ENCODE results near the gene MGA.

Gene MGA

DNA sequence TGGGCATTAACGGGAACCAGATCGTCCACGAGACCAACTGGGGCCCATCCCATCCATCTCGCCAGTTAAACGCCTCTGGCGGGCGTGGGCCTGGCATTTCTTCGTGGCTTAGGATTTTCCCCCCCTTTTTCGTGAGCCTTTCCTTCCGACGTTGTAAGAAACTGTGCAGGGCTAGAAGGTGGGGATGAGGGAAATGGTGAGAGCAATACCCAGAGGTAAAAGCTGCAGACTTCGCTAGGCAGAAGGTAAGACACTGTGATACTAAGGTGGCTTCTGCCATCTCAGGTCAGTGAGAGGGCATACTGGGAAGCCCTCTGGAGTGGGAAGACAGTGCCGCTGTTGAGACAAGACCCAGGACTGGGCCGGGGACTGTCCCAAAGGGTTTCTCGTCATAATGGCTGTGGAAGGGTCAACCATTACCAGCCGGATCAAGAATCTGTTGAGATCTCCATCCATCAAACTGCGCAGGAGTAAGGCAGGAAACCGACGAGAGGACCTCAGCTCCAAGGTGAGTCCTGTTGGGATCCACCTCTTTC is 114.7 kb downstream of the MGA start:
- Histone ChIP-seq H3K9me2 (replicated peaks; ENCODE audit: insufficient read depth, low read length) (no peaks in the 10 kb centered on the region), H3K79me2 (ENCODE audit: insufficient read depth, low read length) (no peaks in the 10 kb centered on the region), H3K9me3 (ENCODE audit: insufficient read depth, low read length) (no peaks in the 10 kb centered on the region), H3K36me3 (ENCODE audit: low read length) (no peaks in the 10 kb centered on the region), H3K9ac (ENCODE audit: low read length) (peak overlapping the region; percentile 78), H2AFZ (ENCODE audit: low read depth, low read length, severe bottlenecking) (peak overlapping the region; percentile 65), H3K4me3 (ENCODE audit: insufficient read depth, low read length, poor library complexity, severe bottlenecking) (peak overlapping the region; percentile 71), H3K27me3 (ENCODE audit: low read length) (no peaks in the 10 kb centered on the region), H3F3A (ENCODE audit: insufficient read depth) (peaks cover 17% of the 10 kb centered on the region), H3K27ac (ENCODE audit: low read depth, low read length) (peak overlapping the region; percentile 97), H4K20me1 (ENCODE audit: low read depth, low read length) (no peaks in the 10 kb centered on the region), H3K4me2 (ENCODE audit: low read depth, low read length, poor library complexity, severe bottlenecking) (peak overlapping the region; percentile 91)
- TF ChIP-seq CTCF (IDR thresholded peaks at IDR 0.05; ENCODE audit: insufficient read depth, low read length, poor library complexity, severe bottlenecking) (no peak), EZH2phosphoT487 (conservative IDR thresholded peaks at IDR 0.05; ENCODE audit: low read length) (no peak)

- no peaks in the 10 kb centered on the region for H3K79me2 ChIP-seq (ENCODE audit: insufficient read depth, low read length)
- no peaks in the 10 kb centered on the region for H3K9me2 ChIP-seq (replicated peaks; ENCODE audit: insufficient read depth, low read length)
- H4K20me1 ChIP-seq (ENCODE audit: low read depth, low read length) = no peaks in the 10 kb centered on the region
- H3K4me3 ChIP-seq (ENCODE audit: insufficient read depth, low read length, poor library complexity, severe bottlenecking) = peak overlapping the region; percentile 71
- no peaks in the 10 kb centered on the region for H3K9me3 ChIP-seq (ENCODE audit: insufficient read depth, low read length)
- no peak overlapping the region; the same call in 1 of the 2 replicates for H3K9ac ChIP-seq (ENCODE audit: low read length)
- no peak overlapping the region for H3K27ac ChIP-seq (ENCODE audit: low read depth, low read length)
- no peak overlapping the region for H2AFZ ChIP-seq (ENCODE audit: low read depth, low read length, severe bottlenecking)
- H3K27me3 ChIP-seq (ENCODE audit: low read length) = no peaks in the 10 kb centered on the region
- no peaks in the 10 kb centered on the region for H3K36me3 ChIP-seq (ENCODE audit: low read length)
- peaks cover 14% of the 10 kb centered on the region for H3F3A ChIP-seq (ENCODE audit: insufficient read depth)
- H3K4me2 ChIP-seq (ENCODE audit: low read depth, low read length, poor library complexity, severe bottlenecking) = peak overlapping the region; percentile 91
- no peak for TF ChIP-seq EZH2phosphoT487 (conservative IDR thresholded peaks at IDR 0.05; ENCODE audit: low read length)
- no peak for TF ChIP-seq CTCF (IDR thresholded peaks at IDR 0.05; ENCODE audit: insufficient read depth, low read length, poor library complexity, severe bottlenecking)
Observed at GRCh38 chr15:41775651-41776050, 115.4 kb downstream of the MGA start.

DNA sequence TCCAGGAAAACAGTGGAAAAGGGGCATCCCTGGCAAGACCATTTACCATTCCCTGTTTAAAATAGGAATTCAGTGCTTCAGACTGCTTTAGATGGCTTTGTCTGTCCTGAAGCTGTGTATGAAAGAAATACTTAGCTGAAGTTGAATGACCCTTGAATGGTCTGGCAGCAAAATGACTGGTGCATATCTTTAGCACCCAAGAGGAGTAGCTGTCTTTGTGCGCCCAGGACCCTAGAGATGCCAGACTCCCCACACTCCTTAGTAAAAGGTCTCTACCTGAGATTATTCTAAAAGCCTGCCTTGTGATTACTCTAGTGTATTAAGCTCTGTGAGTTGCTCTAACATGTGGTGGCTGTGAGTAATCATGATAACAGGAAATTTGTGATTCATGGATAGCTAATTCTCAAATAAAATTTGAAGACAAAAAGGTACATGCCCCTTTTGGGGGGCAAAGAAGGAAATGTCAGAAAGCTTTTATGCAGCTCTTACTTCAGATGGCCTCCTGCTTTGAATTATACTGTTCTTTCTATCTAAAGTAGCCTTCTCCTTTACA is 117.3 kb downstream of the MGA start:
- no peaks in the 10 kb centered on the region for H3K79me2 ChIP-seq (ENCODE audit: insufficient read depth, low read length)
- H3K27me3 ChIP-seq (ENCODE audit: low read length) = no peaks in the 10 kb centered on the region
- H3K27ac ChIP-seq (ENCODE audit: low read depth, low read length) = no peak overlapping the region

More for the DNA sequence above, 117.3 kb downstream of the MGA start:
- H2AFZ ChIP-seq (ENCODE audit: low read depth, low read length, severe bottlenecking) = no peak overlapping the region
- H3K9me3 ChIP-seq (ENCODE audit: insufficient read depth, low read length) = no peaks in the 10 kb centered on the region
- no peaks in the 10 kb centered on the region for H3K9me2 ChIP-seq (replicated peaks; ENCODE audit: insufficient read depth, low read length)
- no peaks in the 10 kb centered on the region for H3K36me3 ChIP-seq (ENCODE audit: low read length)
- H3K4me3 ChIP-seq (ENCODE audit: insufficient read depth, low read length, poor library complexity, severe bottlenecking) = no peak overlapping the region
- no peak overlapping the region for H3K9ac ChIP-seq (ENCODE audit: low read length)
- no peak overlapping the region for H3K4me2 ChIP-seq (ENCODE audit: low read depth, low read length, poor library complexity, severe bottlenecking)
- H4K20me1 ChIP-seq (ENCODE audit: low read depth, low read length) = no peaks in the 10 kb centered on the region
- TF ChIP-seq CTCF (IDR thresholded peaks at IDR 0.05; ENCODE audit: insufficient read depth, low read length, poor library complexity, severe bottlenecking) (no peak), EZH2phosphoT487 (conservative IDR thresholded peaks at IDR 0.05; ENCODE audit: low read length) (no peak)
- peaks cover 14% of the 10 kb centered on the region for H3F3A ChIP-seq (ENCODE audit: insufficient read depth)

Measured in SU-DHL-6 (cell line).